Islet precursor cell (in vitro differentiated cells): ENCODE results near the gene NPPB.

Experiments used
- DNase-seq: peaks from one replicate; pipeline ENCODE4 v3.0.0-alpha.2; 2018

The NPPB gene

DNA sequence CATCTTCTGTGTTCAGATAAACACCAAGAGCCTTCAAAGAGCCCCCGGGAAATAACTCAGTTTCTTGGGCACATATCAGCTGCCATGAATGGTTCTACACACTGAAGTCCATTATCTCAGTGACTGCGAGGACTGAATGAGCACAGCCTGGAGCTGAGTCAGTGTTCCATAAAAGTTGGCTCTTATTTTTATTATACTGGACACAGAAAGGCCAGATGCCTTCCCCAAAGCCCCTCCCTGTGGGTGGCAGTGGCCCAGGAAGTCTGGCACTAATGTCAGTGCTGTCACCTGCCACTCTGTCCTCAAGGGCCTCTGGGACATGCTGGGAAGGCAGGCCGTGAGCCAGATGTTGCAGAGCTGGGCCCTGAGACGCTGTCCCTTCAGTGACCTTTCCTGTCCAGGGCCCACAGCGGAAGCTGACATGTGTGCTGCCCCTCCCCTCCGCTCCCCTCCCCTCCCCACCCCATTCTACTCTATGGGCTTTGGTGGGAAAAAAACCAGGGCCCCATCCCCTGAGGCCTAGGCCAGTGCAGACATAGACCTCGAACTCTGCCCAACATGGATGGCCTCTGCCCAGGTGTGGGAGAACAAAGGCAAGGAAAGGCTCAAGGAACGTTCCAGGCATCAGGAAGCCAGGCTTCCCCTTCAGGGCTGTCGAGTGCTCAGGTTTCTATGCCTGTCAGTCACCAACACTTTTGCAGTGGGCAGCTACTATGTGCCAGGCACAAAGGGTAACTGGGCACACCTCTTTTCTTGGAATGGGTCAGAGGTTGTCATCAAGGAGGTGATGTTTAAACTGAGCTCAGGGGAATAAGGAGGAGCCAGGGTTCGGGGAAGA lies 22.4 kb upstream of the NPPB start:
- no peak for DNase-seq

DNA sequence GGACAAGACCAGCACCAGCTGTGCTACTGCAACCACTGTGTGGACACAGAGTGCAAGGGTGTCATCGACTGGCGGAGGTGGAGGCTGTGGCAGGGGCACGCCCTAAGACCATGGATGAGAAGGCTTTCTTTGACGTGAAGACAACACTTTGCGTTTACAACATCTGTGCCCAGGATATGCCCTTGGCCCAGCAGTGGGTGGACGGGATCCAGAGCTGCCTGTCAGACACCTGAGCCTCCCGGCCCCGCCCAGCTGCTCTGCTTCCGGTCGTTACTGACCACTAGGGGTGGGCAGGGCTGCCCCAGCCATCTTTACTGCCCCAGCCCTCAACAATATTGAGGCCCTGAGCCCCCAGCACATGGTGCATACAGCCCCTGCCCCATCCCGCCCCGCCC lies 21.4 kb upstream of the NPPB start:
- DNase-seq = no peak

DNA sequence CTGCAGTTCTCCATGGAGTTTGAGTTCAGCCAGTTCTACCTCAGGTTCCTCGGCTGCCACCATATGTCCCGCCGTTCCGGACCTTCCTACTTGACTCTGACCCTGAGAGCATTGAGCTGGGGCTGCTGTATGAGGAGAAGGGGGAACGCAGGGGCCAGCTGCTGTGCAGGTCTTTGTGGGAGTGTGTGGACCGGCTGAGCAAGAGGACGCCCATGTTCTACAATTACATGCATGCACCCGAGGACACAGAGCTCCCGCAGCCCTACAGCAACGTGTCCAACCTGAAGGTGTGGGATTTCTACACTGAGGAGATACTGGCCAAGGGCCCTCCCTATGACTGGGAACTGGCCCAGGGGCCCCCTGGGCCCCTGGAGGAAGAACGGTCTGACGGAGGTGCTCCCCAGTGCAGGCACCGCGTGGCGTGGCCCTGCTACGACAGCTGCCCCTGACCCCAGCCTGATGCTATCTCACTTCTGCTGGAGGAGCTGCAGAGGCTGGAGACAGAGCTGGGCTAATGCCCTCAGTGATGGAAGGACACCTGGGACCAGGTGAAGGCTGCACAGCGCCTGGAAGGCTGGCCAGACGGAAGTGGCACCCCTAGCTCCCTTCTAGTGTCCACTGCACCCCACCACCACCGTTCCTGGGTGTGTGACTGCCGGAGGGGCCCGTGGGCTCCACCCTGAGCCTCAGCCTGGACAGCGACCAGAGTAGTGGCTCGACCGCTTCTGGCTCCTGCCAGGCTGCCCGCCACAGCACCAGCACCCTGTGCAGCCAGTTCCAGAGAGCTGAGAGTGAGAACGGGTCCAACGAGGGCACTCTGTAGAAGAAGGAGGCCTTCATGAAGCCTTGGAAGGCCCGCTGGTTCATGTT lies 20.8 kb upstream of the NPPB start:
- DNase-seq = no peak

DNA sequence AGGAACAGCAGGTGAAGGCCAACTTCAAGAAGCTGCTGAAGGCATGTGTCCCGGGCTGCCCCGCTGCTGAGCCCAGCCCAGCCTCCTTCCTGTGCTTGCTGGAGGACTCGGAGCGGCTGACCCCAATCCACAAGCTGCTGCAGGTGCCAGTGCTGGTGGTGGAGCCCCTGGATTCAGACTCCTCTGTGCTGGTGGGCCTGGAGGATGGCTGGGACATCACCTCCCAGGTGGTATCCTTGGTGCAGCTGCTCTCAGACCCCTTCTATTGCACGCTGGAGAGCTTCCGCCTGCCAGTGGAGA lies 20.1 kb upstream of the NPPB start:
- DNase-seq = no peak

DNA sequence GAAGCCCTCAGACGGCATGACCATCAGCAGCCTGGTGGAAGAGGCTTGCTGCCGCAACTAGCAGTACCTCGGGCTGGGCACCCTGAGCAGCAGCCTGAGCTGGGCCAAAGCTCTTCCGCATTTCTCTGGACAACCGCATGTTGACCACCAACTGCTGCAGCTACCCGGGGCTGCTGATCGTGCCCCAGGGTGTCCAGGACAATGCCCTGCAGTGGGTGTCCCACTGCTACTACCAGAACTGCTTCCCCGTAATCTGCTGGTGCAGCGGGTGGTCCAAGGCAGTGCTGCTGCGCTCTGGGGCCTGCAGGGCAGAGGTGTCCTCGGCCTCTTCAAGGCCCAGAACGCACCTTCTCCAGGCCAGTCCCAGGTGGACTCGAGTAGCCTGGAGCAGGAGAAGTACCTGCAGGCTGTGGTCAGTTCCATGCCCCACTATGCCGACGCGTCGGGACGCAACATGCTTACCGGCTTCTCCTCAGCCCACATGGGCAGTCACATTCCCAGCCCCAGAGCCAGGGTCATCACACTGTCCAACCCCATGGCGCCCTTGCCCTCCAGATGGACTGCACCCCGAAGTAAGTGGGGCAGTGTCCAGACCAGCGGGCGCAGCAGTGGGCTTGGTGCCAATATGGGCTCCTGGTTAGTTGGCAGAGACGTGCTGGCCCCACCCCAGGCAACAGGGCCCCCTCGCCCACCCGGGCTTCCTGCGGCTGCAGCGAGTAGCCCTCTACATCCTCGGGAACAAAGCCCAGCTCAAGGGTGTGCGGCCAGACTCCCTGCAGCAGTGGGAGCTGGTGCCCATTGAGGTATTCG lies 19.5 kb upstream of the NPPB start:
- no peak for DNase-seq

DNA sequence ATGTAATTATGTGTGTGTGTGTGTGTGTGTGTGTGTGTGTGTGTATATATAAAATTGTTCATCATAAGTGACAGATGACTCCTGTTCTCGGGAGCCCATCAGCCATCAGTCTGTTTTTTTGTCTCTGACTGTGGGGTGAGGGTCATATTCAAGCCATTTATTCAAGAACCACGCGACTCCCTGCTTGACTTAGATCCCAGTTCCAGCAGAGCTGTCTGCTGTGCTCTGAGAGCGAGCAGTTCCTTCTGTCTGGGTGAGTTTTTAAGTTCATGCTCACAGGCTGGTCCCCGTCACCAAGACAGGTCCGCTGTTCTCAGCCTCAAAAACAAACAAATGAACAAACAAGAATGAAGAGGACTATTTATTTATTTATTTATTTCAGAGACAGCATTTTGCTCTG lies 18.3 kb upstream of the NPPB start:
- DNase-seq = no peak

DNA sequence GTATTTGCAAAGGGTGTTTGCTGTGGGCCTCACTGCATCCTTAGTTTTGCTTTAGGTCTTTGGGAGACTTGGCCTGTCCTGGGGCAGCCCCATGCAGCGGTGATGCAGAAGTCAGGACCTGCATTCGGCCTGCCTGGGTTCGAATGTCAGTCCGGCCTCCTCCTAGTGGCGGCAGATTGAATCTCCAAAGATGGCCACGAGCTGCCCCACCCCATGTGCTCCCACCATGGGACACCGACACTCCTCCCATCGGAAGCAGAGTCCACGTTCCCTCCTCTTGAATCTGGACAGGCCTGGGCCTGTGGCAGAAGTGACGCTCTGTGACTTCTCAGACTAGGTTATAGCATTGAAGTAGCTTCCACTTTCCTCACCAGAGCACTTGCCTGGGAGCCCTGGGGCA lies 16.3 kb upstream of the NPPB start:
- no peak for DNase-seq

DNA sequence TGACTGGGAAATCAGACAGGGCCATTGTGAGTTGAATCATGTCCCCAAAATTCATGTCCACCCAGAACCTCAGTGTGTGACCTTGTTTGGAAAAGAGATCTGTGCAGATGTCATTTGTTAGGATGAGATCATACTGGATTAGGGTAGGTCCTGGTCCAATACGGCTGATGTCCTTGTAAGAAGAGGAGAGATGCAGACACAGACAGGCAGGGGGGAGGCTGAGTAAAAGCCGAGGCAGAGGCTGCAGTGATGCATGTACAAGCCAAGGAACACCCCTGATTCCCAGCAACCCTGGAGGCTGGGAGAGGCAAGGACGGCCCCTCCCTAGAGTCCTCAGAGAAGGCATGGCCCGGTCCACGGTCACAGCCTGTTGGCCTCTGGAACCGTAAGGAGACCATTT lies 15.9 kb upstream of the NPPB start:
- DNase-seq = no peak

DNA sequence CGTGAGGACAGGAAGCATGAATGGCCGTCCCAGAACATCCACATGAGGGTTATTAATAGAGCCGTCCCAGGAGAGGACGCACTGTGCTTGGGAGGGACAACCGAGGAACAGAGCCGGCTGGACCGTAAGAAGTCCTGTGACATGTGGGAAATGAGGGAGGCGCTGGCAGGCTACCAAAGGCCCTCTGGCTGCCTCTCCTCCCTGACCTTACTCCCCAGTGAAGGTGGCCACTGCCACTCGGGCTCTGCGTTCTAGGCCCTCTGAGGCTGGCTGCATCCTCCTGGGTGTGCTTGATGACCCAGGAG lies 15.5 kb upstream of the NPPB start:
- DNase-seq = no peak

DNA sequence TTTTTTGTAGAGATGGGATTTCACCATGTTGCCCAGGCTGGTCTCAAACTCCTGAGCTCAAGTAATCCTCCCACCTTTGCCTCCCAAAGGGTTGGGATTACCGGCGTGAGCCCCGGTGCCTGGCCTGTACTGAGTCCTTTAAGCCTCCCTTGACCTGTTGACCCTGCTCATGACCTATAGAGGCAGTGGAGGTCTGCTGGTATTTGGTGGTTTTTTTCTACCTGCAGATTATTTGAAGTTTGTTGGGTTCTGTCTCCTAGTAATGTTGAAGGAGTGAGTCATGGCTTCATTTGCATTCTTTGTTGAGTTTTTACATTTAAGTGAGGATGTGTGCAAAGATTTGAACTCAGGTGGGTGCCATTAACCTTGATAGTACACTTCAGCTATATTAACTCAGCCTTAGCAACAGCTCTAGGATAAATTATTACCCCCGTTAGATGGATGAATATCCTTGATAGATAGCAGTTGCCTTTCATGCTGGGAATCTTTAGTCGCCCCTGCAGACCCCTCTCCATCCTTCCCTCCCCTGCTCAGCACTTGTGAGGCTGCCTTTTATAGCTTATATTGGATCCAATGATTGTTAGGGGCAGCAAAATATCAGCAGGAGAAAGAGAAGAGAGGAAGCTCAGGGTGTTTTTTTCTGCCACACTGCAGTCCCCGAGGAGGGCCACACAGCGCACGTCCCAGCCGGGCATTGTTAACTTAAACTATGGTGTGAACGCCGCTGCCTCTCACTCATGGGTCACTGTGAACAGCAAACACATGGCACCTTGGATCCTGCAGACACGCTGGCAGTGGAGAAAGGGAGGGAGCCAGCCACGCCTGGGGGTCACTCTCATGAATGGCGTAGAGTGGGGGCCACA lies 14.9 kb upstream of the NPPB start:
- no peak for DNase-seq

DNA sequence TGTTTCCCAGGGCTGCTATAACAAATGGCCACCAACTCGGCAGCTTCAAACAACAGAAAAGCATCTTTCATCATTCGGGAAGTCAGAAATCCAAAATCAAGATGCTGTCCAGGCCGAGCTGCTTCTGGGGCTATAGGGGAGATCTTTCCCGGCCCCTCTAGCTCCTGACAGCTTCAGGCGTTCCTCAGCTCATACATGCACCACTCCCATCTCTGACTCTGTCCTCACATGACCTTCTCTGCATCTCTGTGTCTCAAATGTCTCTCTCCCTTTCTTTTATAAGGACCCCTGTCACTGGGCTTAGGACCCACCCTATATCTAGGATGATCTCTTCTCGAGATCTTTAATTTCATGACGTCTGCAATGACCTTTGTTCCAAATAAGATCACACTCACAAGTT lies 13.8 kb upstream of the NPPB start:
- DNase-seq = no peak

DNA sequence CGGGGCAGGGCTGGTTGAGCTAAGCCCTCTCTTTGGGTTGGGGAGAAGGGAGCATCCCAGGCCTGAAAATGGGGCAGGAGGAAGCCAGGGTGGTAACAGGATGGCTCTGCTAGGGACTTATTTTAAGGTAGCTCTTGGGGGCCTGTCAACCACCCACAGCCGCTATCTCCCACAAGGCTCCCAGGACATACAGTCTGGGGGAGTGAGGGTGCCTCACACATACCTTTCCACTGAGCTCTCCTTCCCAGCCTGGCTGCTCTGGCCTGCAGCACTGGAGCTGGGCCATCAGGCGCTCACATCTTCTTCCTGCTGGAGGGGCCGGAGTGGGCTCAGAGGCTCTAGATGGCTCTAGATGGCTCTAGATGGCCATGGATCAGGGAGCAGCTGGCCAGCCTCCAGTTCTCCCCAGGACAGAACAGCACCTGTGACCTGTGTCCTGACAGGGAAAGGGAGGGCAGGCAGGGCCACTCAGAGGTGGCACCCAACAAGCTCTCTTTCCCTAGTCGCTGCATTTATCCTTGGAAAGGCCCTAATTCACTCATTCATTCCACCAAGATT lies 11.0 kb upstream of the NPPB start:
- no peak for DNase-seq

DNA sequence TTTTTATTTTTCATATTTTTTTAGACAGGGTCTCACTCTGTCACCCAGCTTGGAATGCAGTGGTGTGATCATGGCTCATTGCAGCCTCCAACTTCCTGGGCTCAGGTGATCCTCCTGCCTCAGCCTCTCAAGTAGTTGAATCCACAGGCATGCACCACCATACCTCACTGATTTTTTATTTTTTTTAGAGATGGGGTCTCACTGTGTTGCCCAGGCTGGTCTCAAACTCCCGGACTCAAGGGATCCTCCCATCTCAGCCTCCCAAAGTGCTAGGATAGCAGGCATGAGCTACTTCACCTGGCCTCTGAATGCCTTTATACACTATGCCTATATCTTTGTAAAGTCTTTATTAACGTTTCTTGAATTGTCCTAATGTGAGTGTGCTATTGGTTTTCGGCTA lies 10.4 kb upstream of the NPPB start:
- no peak for DNase-seq

DNA sequence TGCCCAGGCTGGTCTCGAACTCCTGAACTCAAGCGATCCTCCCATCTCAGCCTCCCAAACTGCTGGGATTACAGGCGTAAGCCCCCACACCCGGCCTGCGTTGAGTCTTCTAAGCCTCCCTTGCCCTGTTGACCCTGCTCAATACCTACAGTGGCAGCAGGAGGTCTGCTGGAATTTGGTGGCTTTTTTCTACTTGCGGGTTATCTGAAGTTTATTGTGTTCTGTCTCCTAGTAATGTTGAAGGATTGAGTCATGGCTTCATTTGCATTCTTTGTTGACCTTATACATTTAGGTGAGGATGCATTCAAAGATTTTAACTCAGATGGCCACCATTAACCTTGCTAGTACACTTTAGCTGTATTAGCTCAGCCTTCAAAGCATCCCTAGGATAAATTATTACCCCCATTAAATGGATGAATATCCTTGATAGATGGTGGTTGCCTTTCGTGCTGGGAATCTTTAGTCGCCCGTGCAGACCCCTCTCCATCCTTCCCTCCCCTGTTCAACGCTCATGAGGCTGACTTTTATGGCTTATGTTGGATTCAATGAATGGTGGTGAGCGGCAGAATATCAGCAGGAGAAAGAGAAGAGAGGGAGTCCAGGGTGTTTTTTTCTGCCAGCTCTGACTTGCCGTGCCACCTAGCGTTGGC lies 9.7 kb upstream of the NPPB start:
- DNase-seq = no peak

DNA sequence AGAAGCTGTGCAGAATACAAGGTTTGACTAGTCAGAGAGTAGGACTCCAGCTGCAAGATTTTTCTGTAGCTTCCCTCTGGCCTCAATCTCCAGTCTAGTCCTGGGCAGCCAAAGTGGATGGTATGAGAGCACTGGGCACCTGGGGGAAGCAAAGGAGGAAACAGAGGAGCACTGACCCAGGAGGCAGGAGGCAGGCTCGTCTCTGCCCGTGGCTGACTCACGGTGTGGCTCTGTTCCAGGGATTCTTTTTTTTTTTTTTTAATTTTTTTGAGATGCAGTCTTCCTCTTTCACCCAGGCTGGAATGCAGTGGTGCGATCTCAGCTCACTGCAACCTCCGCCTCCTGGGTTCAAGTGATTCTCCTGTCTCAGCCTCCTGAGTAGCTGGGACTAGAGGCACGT lies 4.1 kb upstream of the NPPB start:
- no peak for DNase-seq

DNA sequence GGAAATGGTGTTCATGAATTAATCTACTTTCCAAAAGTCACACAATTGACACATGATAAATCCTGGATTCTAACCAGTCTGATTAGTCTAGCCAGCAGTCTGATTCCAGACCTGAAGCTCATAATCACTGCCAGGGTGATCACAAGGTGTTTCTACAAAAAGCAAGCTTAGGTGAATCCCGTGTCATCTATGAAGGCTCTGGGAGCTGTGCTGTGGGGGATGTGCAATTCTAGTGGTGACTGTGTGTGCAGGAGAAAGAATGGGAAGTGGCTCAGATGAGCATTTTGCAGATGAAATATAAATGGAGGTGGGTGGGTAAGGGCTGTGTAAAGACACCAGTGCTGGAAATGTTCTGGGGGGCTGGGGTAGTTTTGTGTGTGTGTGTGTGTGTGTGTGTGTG lies 1.8 kb upstream of the NPPB start:
- no peak for DNase-seq

DNA sequence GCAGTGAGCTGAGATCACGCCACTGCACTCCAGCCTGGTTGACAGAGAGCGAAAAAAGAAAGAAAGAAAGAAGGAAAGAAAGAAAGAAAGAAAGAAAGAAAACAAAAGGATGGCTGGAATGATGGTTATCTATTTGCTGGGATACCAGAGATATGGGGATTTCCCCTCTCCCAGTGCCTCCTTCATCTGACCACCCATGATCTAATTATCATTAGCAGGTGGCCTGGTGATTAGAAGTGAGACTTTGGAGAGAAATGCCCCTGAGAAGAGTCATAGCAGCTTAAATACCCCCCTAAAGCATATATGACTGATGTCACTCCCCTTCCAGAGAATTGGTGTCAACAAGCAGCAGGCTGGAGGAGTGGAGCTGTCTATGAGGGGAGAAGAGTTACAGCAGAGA lies 1.3 kb upstream of the NPPB start:
- DNase-seq = no peak

DNA sequence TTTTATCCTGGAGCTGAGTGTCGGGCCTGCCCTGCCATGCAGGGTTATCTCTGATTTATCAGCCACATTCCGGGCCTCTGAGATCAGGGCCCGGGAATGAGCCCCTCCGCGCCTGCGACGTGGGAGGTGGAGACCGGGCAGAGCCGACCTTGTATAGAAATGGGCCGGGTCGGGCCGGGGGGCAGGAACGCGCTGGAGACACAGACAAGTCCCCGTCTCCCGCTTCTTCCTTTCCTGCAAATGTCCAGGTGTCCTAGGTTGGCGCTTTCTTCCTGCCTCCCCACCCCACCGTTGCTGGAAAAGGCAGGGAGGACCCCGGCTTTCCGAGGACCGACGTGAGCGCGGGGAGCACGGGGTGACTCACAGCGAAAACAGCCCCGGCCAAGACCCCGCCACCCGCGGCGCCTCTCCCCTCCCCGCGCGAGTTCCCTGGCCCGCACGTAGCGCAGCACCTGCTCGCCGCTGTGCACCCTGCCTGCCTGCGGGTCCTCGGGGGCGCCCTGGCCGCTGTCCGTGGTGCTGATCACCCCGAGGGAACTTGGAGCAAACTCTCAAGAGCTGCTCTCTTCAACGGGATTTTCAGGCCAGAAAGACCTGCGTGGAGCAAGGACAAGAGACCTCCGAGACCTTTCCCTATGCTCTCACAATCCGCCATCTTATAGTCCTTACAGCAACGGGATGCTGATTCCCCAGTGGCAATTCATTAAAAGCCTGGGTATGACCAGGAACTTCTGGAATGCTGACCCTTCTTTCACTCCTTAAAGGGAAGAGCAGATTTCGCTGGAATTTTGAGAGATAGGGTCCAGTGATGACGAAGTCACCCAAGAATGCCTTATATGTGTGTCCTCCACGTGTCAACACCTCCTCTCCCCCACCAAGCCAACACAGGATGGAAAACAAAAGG lies 475 bp upstream of the NPPB start:
- DNase-seq = peak; percentile 94

DNA sequence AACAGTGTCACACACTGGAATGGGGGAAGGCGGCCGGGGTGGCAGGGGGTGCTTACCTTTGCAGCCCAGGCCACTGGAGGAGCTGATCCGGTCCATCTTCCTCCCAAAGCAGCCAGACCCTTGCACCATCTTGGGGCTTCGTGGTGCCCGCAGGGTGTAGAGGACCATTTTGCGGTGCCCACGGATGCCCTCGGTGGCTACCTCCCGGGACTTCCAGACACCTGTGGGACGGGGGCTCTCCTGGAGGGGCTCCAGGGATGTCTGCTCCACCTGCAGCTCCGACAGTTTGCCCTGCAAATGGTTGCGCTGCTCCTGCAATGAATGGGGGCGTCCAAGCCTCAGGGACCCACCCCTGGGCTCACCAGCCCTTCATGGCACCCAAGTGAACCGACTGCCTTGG lies 587 bp downstream of the NPPB start:
- DNase-seq = no peak

DNA sequence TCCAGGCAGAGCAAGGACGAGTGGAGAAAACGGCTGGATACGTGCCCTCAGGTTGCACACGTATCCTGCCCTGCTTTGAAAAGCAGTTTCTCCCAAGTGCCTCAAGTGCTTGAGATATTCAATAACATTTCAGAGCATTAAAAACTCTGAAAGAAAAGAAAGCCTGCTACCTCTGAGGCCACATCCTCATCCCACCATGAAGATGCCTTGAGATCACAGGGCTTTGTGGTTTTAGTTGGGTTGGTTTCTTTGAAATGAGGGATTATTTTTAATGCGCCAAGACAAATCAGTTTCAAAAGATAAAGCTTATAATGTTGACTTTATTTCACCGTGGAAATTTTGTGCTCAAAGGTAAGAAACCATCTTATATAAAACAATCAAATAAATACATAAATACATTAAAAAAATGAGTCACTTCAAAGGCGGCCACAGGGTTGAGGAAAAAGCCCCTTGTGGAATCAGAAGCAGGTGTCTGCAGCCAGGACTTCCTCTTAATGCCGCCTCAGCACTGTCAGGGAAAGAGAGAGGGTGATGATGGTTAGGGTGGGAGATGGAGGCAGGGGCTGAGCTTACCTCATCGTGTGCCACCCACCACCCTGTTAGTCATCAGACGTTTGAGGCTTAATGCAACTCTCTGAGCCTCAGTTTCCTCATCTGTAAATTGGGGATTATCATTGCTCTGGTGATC lies 1.4 kb downstream of the NPPB start:
- no peak for DNase-seq
